Subcutaneous adipose tissue (tissue), 4 donors: ENCODE data around the gene ACRBP. TPM values are rescaled to one million over a fixed set of nuclear protein-coding genes. Genes with fewer than 3 reads are reported as not detected.

Experiments
- total RNA-seq, 4 donors: library from RNA; depleted of rRNA; stranded (reverse); fragments of >200 nt; gene quantifications; one replicate each; pipeline ENCODE4 v1.1.0, GENCODE V29; 2016
- TF ChIP-seq, protein P1 (sequence below): fragments of 450-650 bp; IDR thresholded peaks from one replicate; pipeline ENCODE4 v1.5.1; 2016; ENCODE audit warnings: low read depth, mild to moderate bottlenecking, control low read depth, antibody characterized with exemption, moderate library complexity

Gene ACRBP
- total RNA-seq, 4 donors from 2014 or later: 2.4 to 4.9 (median 2.4) TPM; not detected in 1

DNA sequence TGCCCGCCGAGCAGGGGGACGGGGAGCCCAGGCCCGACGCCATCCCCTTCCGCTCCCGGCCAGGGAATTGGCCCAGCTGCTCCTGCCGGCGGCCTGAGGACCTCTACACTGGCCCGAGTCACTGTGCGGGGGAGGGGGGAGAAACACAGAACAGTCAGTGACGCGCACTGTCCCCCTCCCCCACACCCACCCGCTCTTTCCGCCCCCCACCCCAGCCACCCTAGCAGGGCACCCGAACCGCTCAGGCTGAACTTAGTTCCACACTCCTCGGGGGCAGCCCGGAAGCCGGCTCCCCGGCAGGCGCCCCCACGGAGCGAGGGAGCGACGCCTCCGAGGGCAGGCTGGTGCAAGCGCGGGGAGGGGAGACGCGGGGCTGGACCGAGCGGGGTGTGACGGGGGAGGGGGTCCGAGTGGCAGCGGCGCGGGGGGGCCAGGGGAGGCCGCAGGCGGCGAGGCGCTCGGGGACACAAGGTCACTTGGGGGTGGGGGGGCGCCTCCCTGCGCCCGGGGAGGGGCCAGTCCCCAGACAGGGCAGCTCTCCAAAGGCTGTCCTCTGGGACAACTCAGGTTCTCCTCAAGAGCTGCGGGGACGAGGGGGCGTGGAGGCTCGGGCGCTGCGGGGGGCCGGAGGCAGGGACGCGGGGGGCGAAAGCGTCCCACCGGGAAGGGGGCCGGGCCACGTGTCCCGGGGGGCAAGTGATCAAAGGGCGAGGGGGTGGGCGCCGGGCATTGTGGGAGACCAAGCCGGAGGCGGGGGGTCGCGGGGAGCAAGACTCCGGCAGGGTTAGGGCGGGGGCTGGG lies 40.7 kb downstream of the ACRBP start:
- TF ChIP-seq, protein P1, sequence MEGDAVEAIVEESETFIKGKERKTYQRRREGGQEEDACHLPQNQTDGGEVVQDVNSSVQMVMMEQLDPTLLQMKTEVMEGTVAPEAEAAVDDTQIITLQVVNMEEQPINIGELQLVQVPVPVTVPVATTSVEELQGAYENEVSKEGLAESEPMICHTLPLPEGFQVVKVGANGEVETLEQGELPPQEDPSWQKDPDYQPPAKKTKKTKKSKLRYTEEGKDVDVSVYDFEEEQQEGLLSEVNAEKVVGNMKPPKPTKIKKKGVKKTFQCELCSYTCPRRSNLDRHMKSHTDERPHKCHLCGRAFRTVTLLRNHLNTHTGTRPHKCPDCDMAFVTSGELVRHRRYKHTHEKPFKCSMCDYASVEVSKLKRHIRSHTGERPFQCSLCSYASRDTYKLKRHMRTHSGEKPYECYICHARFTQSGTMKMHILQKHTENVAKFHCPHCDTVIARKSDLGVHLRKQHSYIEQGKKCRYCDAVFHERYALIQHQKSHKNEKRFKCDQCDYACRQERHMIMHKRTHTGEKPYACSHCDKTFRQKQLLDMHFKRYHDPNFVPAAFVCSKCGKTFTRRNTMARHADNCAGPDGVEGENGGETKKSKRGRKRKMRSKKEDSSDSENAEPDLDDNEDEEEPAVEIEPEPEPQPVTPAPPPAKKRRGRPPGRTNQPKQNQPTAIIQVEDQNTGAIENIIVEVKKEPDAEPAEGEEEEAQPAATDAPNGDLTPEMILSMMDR: no peak

DNA sequence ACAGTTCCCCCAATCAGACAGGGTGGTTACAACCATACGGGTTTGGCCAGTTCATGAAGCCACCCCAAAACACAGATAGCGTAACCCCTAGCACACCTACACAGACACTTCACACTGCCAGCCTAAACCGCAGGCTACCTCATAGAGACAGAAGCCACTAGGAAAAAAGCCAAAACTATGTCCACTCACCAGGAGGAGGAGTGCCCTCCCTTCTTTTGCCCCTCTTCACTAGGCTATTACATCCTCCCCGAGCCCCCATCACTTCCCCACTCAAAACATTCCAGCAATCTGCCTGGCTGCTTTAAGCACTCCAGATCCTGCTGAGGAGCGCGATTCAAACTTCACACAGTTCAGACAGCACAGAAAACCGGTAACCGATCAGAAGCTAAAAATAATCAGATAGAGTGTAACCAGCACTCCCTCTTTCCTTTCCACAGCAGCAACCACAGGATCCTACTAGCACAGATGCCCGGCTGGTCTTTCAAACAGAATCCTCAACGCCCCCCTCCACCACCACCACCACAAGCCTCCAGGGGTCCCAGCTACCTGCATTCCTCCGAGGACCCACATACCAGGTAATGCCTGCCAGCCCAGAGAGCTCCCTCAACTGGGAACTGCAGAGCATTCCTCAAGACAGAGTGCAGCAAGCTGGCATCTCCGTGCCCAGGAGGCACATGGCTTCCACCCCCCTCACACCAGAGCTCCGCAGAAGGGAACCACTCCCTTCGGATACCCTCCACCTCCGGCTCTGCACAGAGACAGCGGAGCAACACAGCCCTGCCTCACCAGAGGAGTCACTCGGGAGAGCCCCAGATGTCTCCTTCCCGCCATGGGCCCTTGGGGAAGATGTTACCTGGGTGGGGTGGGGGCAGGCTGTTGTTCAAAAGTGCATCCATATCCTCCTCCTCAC lies 41.6 kb downstream of the ACRBP start:
- TF ChIP-seq, protein P1: no peak

DNA sequence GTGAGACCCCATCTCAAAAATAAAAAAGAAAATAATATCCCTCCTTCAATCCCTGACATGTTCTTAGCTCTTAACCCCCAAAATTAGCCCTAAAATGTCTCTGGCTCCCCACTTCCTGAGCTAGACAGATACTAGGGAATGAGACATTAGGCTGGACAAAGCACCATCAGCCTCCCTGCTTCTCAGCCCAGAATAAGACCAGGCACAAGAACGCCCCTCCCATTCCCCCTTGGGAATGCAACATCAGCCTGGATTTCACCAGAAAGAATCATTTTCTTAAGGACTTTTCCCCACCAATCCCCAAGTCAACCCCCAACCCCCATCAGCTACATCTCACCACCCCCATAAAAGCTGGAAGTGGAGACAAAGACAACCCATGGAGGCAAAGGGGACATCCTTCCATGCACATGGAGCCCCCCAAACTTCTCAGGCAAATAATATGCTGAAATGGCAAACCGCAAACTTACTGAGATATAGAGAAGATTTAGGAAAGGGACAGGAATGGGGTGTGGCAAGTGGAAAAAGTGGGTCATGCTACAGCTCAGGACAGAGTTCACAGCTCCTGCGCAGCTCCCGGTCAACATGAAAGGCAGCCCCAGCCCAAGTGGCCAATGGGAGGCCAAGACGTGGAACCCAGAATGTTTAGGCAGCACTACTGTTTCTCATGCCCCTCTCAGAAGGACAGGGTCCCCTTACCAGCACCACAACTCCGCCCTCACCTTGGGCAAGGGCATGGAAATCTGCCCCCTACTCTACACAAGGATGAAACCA lies 42.8 kb downstream of the ACRBP start:
- TF ChIP-seq, protein P1: no peak

DNA sequence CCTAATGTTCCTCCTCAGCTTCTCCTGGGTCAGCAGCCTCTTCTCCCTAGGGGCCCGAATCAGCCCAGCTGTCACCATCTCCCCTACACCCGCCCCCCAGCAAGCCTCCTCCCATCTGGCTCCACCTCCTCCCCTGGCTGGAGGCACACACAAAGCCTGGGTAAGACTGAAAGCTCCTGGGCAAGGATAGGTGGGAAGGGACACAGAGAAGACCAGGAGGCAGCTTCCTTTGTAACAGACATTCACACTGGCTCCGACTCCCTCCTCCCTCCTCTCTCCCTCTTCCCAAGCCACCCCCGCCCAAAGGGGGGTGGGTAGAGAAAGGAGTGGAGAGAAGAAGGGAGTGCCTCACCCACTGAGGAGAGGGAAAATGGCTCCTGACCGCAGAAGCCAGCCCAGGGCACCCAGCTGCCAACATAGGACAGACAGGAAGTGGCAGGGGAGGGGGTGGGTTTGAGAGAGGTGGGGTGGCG lies 44.1 kb downstream of the ACRBP start:
- TF ChIP-seq, protein P1: no peak

DNA sequence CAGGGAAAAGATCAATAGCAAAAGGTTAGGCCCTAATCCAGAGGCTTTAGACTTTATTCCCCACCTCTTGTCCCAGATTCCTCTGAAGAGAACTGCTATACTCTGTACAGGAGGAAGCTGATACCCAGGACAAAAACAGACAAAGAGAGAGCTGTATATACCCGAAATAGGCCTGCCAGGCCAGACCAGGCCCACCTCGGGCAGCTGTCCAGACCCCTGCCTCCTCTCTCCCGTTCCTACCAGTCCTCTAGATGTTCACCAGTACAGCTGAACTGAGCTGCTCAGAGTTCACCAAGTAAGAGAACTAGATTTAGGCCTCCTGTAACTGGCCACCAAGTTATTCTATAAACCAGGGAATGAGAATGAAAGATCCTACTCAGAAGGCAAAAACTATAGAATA lies 44.7 kb downstream of the ACRBP start:
- TF ChIP-seq, protein P1: no peak

DNA sequence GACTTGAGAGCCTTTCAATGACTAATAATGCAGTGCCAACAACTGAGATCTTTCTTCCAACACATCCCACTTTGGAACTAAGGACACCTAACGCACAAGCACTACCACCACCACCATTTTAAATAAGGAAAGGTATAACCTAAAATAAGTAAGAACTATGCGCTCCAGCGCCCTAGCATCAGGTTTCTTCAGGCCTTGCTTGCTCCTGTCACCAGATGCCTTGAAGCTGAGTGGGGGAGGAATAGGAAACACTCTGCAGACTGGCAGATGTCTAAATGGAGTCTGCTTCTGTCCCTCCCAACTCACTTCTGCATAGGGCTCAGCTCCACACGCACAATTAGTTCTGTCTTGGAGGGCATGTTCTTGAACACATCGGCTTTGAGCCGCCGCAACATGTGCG lies 55.1 kb downstream of the ACRBP start:
- TF ChIP-seq, protein P1: no peak

Other genes with a start within 250 kb of the ACRBP start
- gene CD27, start 202.5 kb downstream of the ACRBP start, total RNA-seq: 1 to 10 TPM in 1 of 4 donors, under 1 TPM in 1, not detected in 2; 0.44 to 1.7 TPM
- gene TAPBPL, start 195.4 kb downstream of the ACRBP start, total RNA-seq: 10 to 100 TPM; 17.3 to 26.3 (median 23.4) TPM
- 10 to 100 TPM in 1 of 4 donors, 1 to 10 TPM in 2, under 1 TPM in 1; 0.82 to 12.8 (median 5.0) TPM for gene VAMP1, start 176.8 kb downstream of the ACRBP start, total RNA-seq
- 10 to 100 TPM; 65.6 to 99.1 (median 68.2) TPM for gene MRPL51, start 154.2 kb downstream of the ACRBP start, total RNA-seq
- gene NCAPD2, start 153.3 kb downstream of the ACRBP start, total RNA-seq: 10 to 100 TPM; 10.8 to 25.2 (median 16.9) TPM
- 1,000 to 10,000 TPM in 2 of 4 donors, 100 to 1,000 TPM in 2; 850 to 1,788 (median 1,222) TPM for gene GAPDH, start 112.9 kb downstream of the ACRBP start, total RNA-seq
- 10 to 100 TPM in 3 of 4 donors, 1 to 10 TPM in 1; 8.8 to 33.3 (median 27.9) TPM for gene IFFO1, start 91.4 kb downstream of the ACRBP start, total RNA-seq
- 10 to 100 TPM; 15.1 to 47.8 (median 23.7) TPM for gene NOP2, start 79.1 kb downstream of the ACRBP start, total RNA-seq
- gene CHD4, start 40.1 kb downstream of the ACRBP start, total RNA-seq: 100 to 1,000 TPM; 130 to 216 (median 158) TPM
- 1 to 10 TPM in 3 of 4 donors, under 1 TPM in 1; 0.82 to 4.0 (median 2.3) TPM for gene LPAR5, start 11.5 kb downstream of the ACRBP start, total RNA-seq
- gene ING4, start 15.7 kb upstream of the ACRBP start, total RNA-seq: 10 to 100 TPM; 13.4 to 52.9 (median 41.4) TPM
- 10 to 100 TPM; 21.8 to 34.9 (median 25.4) TPM for gene ZNF384, start 41.9 kb upstream of the ACRBP start, total RNA-seq
- not detected for gene PIANP, start 53.4 kb upstream of the ACRBP start, total RNA-seq
- 10 to 100 TPM; 39.0 to 55.6 (median 45.4) TPM for gene COPS7A, start 76.6 kb upstream of the ACRBP start, total RNA-seq
- 100 to 1,000 TPM in 2 of 4 donors, 10 to 100 TPM in 2; 79.4 to 170 (median 108) TPM for gene MLF2, start 105.7 kb upstream of the ACRBP start, total RNA-seq
- 100 to 1,000 TPM in 1 of 4 donors, 10 to 100 TPM in 3; 60.3 to 118 (median 92.0) TPM for gene PTMS, start 118.9 kb upstream of the ACRBP start, total RNA-seq
- gene LAG3, start 125.1 kb upstream of the ACRBP start, total RNA-seq: 1 to 10 TPM in 1 of 4 donors, under 1 TPM in 1, not detected in 2; 0.44 to 1.4 TPM
- gene CD4, start 142.1 kb upstream of the ACRBP start, total RNA-seq: 10 to 100 TPM; 16.4 to 65.4 (median 29.6) TPM
- gene GPR162, start 174.4 kb upstream of the ACRBP start, total RNA-seq: 1 to 10 TPM in 3 of 4 donors, under 1 TPM in 1; 0.66 to 3.1 (median 2.1) TPM
- gene P3H3, start 181.0 kb upstream of the ACRBP start, total RNA-seq: 10 to 100 TPM in 1 of 4 donors, 1 to 10 TPM in 3; 5.6 to 11.3 (median 6.8) TPM
- gene GNB3, start 193.5 kb upstream of the ACRBP start, total RNA-seq: under 1 TPM in 2 of 4 donors, not detected in 2; 0.38 to 0.88 TPM
- gene CDCA3, start 203.9 kb upstream of the ACRBP start, total RNA-seq: 1 to 10 TPM in 2 of 4 donors, under 1 TPM in 1, not detected in 1; 0.38 to 2.6 (median 1.9) TPM
- 10 to 100 TPM; 22.3 to 46.7 (median 34.4) TPM for gene USP5, start 204.7 kb upstream of the ACRBP start, total RNA-seq
- 100 to 1,000 TPM; 207 to 328 (median 256) TPM for gene TPI1, start 220.1 kb upstream of the ACRBP start, total RNA-seq
- gene SPSB2, start 225.9 kb upstream of the ACRBP start, total RNA-seq: 1 to 10 TPM; 4.1 to 6.4 (median 5.7) TPM